ENCODE measurements around the gene NAALAD2. TPM values are rescaled to one million over a fixed set of nuclear protein-coding genes. Genes with fewer than 3 reads are reported as not detected.

Gene NAALAD2
- total RNA-seq (2021; fragmentation: NEBNext Ultra II Directional; extraction: Animal tissue kit (Norgen Biotek cat#: 25700)) (3.9 and 4.1 TPM in 2 replicates), polyA plus RNA-seq (2011; rRNA removed) (2.1 and 2.6 TPM in 2 replicates), polyA minus RNA-seq (2011; rRNA and poly(A)+ RNA removed) (8.2 and 13.2 TPM in 2 replicates)
- 3.9 TPM for polyA plus RNA-seq (2011; cell fraction: cytosol; rRNA removed)
- polyA plus RNA-seq (2011; cell fraction: nucleus; rRNA removed), result 6.3 TPM
- 2.7 to 8.1 TPM (median 3.3 TPM) in 4 replicates for polyA plus RNA-seq (2012, experiment 1 of 2)
- 0.66 TPM for polyA plus RNA-seq (2012, experiment 2 of 2)
- 5.2 TPM for polyA plus RNA-seq (2013, experiment 1 of 2)
- 3.9 TPM for polyA plus RNA-seq (2013, experiment 2 of 2)
- polyA minus RNA-seq (2011; cell fraction: cytosol; rRNA and poly(A)+ RNA removed), result 3.5 TPM
- polyA minus RNA-seq (2011; cell fraction: nucleus; rRNA and poly(A)+ RNA removed), result 28.1 TPM
- long read RNA-seq, experiment 1, partial matches to known transcripts, result 1 of 3 reads
- long read RNA-seq, experiment 1, other reads (novel, unspliced or antisense), result 2 of 3 reads
- long read RNA-seq, experiment 2, partial matches to known transcripts, result 1 of 2 reads
- long read RNA-seq, experiment 2, other reads (novel, unspliced or antisense), result 0 of 2 reads

- peak within 1 kb of the TSS; percentile 73 for H4K91ac ChIP-seq (replicated peaks; ENCODE audit: insufficient read length, low read length)
- ChIA-PET CTCF (ENCODE audit: partially characterized antibody) (interaction anchor here (0.6 to 1.7 kb wide), 2 partner anchors 13 to 555 kb away, joined by 4 to 6 read pairs; no protein-coding TSS in a partner anchor), POLR2A (ENCODE audit: partially characterized antibody) (interaction anchor here (1.1 kb wide), 1 partner anchor 18 kb away, joined by 3 read pairs; no protein-coding TSS in a partner anchor)
- no peak within 1 kb of the TSS for H2BK15ac ChIP-seq (ENCODE audit: low read length)
- H3K4me1 ChIP-seq (replicated peaks in 1 of 4; ENCODE audit: control insufficient read depth in 3 of 4, insufficient read depth in 4 of 4, low read length in 3 of 4), result peaks cover 1 to 6% (median 4%) of the 10 kb centered on the region in 4 experiments; a peak in 5 of 7 replicates
- H3K14ac ChIP-seq (ENCODE audit: insufficient read length), result no peak within 1 kb of the TSS
- peak within 1 kb of the TSS; percentile 92 to 98 for H3K4me2 ChIP-seq (ENCODE audit: insufficient read depth in 1 of 2, low read depth in 2 of 2, low read length in 2 of 2)
- peak within 1 kb of the TSS; percentile 91 for H3K18ac ChIP-seq (ENCODE audit: extremely low read depth, low read length)
- H4K8ac ChIP-seq (ENCODE audit: extremely low read depth, insufficient read depth, low read length), result peak within 1 kb of the TSS; percentile 30
- no peak within 1 kb of the TSS for H2BK5ac ChIP-seq (ENCODE audit: low read depth, low read length)
- no peak within 1 kb of the TSS for H3K23ac ChIP-seq (ENCODE audit: insufficient read length)
- no peaks in the 10 kb centered on the region for H3K9me3 ChIP-seq (ENCODE audit: insufficient read depth in 2 of 2, low read depth in 1 of 2, low read length in 1 of 2)
- H3K27me3 ChIP-seq (replicated peaks in 1 of 4; ENCODE audit: control insufficient read depth in 3 of 4, extremely low read depth in 1 of 4, insufficient read depth in 3 of 4, low read length in 3 of 4), result no peaks in the 10 kb centered on the region
- H2AK5ac ChIP-seq (ENCODE audit: low read depth, low read length), result no peak within 1 kb of the TSS; the same call in 1 of the 2 replicates
- H2BK120ac ChIP-seq (replicated peaks; ENCODE audit: low read depth, low read length), result peak within 1 kb of the TSS; percentile 86
- DNase-seq (ENCODE audit: low read depth in 1 of 2, low spot score in 2 of 2), result peak; percentile 65 to 77
- H3K23me2 ChIP-seq (ENCODE audit: low read depth, low read length), result peaks cover 6% of the 10 kb centered on the region
- peak within 1 kb of the TSS; percentile 73 to 81 (median 76) for H3K4me3 ChIP-seq (ENCODE audit: extremely low read depth in 1 of 4, insufficient read depth in 2 of 4, low read depth in 3 of 4, low read length in 4 of 4)
- H3K4ac ChIP-seq (replicated peaks; ENCODE audit: insufficient read length, low read depth, low read length), result no peak within 1 kb of the TSS
- FAIRE-seq, result no peak
- no peak within 1 kb of the TSS for H3K56ac ChIP-seq (replicated peaks; ENCODE audit: insufficient read length, low read depth, low read length)
- H2BK20ac ChIP-seq (ENCODE audit: low read length), result no peak within 1 kb of the TSS
- H3K79me1 ChIP-seq (ENCODE audit: low read depth, low read length), result no peaks in the 10 kb centered on the region
- peak within 1 kb of the TSS; percentile 95 for H2AFZ ChIP-seq (ENCODE audit: low read length)
- no peaks in the 10 kb centered on the region for H4K20me1 ChIP-seq (replicated peaks in 1 of 2; ENCODE audit: control insufficient read depth in 1 of 2, insufficient read depth in 2 of 2, low read length in 2 of 2)
- H3K36me3 ChIP-seq (ENCODE audit: control insufficient read depth in 2 of 4, insufficient read depth in 4 of 4, low read length in 3 of 4), result no peaks in the 10 kb centered on the region
- H2BK12ac ChIP-seq (ENCODE audit: low read depth, low read length), result peak within 1 kb of the TSS; percentile 11; the same call in 1 of the 2 replicates
- H4K5ac ChIP-seq (ENCODE audit: insufficient read length, low read depth, low read length), result no peak within 1 kb of the TSS
- H3K27ac ChIP-seq (ENCODE audit: low read depth, low read length), result peak within 1 kb of the TSS; percentile 11; the same call in 1 of the 2 replicates
- 2% methylated on average over 25 of the region's 25 CpGs; no CpG with 5 or more reads in 1 of the 2 experiments for WGBS, 2 experiments (ENCODE audit: extremely low coverage in 1 of 2, insufficient coverage in 1 of 2, insufficient read length in 1 of 2, insufficient replicate concordance in 2 of 2, low coverage in 1 of 2, low lambda C conversion rate in 2 of 2, missing lambda C conversion rate in 1 of 2)
- H3K9ac ChIP-seq (replicated peaks in 1 of 4; ENCODE audit: extremely low read depth in 1 of 4, low read depth in 3 of 4, low read length in 3 of 4), result peak within 1 kb of the TSS; percentile 39 to 74 (median 56); a peak in 6 of 7 replicates
- H3K79me2 ChIP-seq (ENCODE audit: control insufficient read depth in 1 of 2, insufficient read depth in 2 of 2, low read length in 2 of 2), result no peaks in the 10 kb centered on the region
- TF ChIP-seq HDAC2 (IDR thresholded peaks at IDR 0.05; ENCODE audit: borderline replicate concordance in 1 of 2, low read depth in 2 of 2, low read length in 2 of 2), result peak; percentile 17 to 60; a peak in 1 of 4 replicates
- no peak for TF ChIP-seq GTF2F1 (IDR thresholded peaks at IDR 0.05; ENCODE audit: borderline replicate concordance, low read depth, low read length)
- TF ChIP-seq FOSL1 (IDR thresholded peaks at IDR 0.05; ENCODE audit: insufficient read depth, low read depth, low read length), result no peak
- TF ChIP-seq RAD21 (IDR thresholded peaks at IDR 0.05 in 1 of 2, conservative IDR thresholded peaks at IDR 0.05 in 1 of 2; ENCODE audit: low read depth in 2 of 2, low read length in 2 of 2), result 0 out of 4 replicates have a peak, but pooled peaks have one; percentile 1 to 9
- TF ChIP-seq SP1 (IDR thresholded peaks at IDR 0.05; ENCODE audit: low read depth, low read length), result peak; percentile 82
- 0 out of 2 replicates have a peak, but pooled peaks have one; percentile 48 for TF ChIP-seq PHF8 (conservative IDR thresholded peaks at IDR 0.05; ENCODE audit: low read depth, low read length)
- peak; percentile 77 for TF ChIP-seq ASH2L (IDR thresholded peaks at IDR 0.05; ENCODE audit: low read length)
- TF ChIP-seq TAF1 (IDR thresholded peaks at IDR 0.05; ENCODE audit: low read depth, low read length), result peak; percentile 70
- TF ChIP-seq TEAD4 (IDR thresholded peaks at IDR 0.05; ENCODE audit: low read depth, low read length), result peak; percentile 50; the same call in 1 of the 2 replicates
Measured at GRCh38 chr11:90134478-90135003, at the start of gene NAALAD2. TSS of gene NAALAD2 (plus strand) at chr11:90134663. CDS start at chr11:90134759, 96 bp downstream.
